GM21526 (cell line): ENCODE results near the gene CAPN2.

Experiments used
- ATAC-seq: cut with Tn5 transposase; IDR thresholded peaks from one replicate; pipeline ENCODE4 v1.9.1; 2021; ENCODE audit warnings: moderate library complexity; ENCODE audit not compliant: unreplicated experiment, low FRiP score

The CAPN2 gene

GRCh38 chr1:223819730-223820514 is 107.6 kb downstream of the CAPN2 start:
- no peak for ATAC-seq

- ATAC-seq = no peak
Measured at GRCh38 chr1:223820515-223820858, 108.1 kb downstream of the CAPN2 start.

DNA sequence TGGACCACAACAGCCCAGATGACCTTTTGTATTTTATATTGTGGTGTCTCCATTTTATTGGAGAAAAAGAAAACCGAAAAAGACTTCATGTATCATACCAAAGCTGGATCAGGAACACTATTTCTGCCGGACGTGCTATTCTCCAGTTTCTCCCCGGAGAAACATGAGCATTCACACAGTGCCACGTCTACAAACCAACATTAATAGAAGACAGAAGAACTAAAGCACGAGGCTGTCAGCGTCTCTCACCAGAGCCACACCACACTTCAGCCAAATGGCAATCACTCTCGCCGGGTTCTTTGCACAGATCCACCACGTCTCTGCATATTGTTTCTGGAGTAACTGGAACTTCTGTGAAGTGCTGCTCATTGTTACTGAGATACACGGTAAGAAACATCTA is 108.6 kb downstream of the CAPN2 start:
- ATAC-seq = no peak

DNA sequence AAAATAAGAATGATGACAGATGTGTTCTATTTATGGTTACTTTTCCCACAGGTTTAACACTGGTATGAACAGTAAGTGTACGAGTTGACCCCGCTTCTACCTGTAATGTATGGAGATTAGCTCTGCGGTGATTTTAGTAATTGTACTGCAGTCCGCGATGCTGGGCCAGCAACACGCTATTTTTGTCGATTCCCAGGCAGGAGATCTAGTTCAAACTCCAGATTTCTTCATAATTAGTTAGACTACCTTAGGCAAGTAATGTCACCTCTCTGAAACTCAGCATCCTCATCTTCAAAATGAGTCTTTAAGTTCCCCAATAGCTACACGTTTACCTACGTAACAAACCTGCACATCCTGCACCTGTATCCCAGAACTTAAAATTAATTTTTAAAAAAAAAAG is 111.9 kb downstream of the CAPN2 start:
- ATAC-seq = no peak

- no peak for ATAC-seq
Measured at GRCh38 chr1:223824712-223825111, 112.4 kb downstream of the CAPN2 start.
